Tibial artery (tissue), 4 donors: Measurements from ENCODE around the gene PAXX.

Experiments used
- DNase-seq, 2 donors: peaks; one replicate each; pipeline ENCODE4 v3.0.0-alpha.2; 2019
- H3K27ac ChIP-seq, 2 donors: fragments of 200-600 bp; sonication (generic) in 1 of 2; 1 replicate in 1 of 2; 2 replicates in 1 of 2; pipeline ENCODE4 v1.5.1; 2018 to 2019; ENCODE audit warnings: mild to moderate bottlenecking in 1 of 2
- H3K27me3 ChIP-seq, 2 donors: fragments of 200-600 bp; sonication (generic) in 1 of 2; one replicate each; pipeline versions ENCODE4 v1.5.1 to v1.6.0; 2016 to 2019
- H3K36me3 ChIP-seq, 3 donors: fragments of 200-600 bp; sonication (generic) in 2 of 3; one replicate each; pipeline ENCODE4 v1.5.1; 2016 to 2019; ENCODE audit warnings: mild to moderate bottlenecking in 2 of 3
- H3K4me1 ChIP-seq, 4 donors: fragments of 200-600 bp; sonication (generic) in 2 of 4; 1 replicate in 3 of 4; 2 replicates in 1 of 4; pipeline ENCODE4 v1.5.1; 2016 to 2019
- H3K4me3 ChIP-seq, 2 donors: fragments of 200-600 bp; sonication (generic) in 1 of 2; 1 replicate in 1 of 2; 2 replicates in 1 of 2; pipeline ENCODE4 v1.5.1; 2018 to 2019; ENCODE audit warnings: mild to moderate bottlenecking in 2 of 2
- H3K9me3 ChIP-seq, 3 donors: fragments of 200-600 bp; sonication (generic) in 1 of 3; one replicate each; pipeline ENCODE4 v1.5.1; 2016 to 2019
- intact Hi-C: fragments of 100-400 bp; cut with DNase I; formaldehyde crosslinking; loops from one replicate; pipeline ENCODE4 v1.15.0; 2023; ENCODE audit warnings: low total_unique reads
- TF ChIP-seq, protein P1 (sequence below), 2 experiments: fragments of 200-600 bp in 1 of 2; fragments of 450-650 bp in 1 of 2; IDR thresholded peaks; one replicate each; pipeline ENCODE4 v1.5.1; 2017 to 2019; ENCODE audit warnings: antibody characterized with exemption in 2 of 2, mild to moderate bottlenecking in 1 of 2, moderate library complexity in 1 of 2

Gene PAXX

DNA sequence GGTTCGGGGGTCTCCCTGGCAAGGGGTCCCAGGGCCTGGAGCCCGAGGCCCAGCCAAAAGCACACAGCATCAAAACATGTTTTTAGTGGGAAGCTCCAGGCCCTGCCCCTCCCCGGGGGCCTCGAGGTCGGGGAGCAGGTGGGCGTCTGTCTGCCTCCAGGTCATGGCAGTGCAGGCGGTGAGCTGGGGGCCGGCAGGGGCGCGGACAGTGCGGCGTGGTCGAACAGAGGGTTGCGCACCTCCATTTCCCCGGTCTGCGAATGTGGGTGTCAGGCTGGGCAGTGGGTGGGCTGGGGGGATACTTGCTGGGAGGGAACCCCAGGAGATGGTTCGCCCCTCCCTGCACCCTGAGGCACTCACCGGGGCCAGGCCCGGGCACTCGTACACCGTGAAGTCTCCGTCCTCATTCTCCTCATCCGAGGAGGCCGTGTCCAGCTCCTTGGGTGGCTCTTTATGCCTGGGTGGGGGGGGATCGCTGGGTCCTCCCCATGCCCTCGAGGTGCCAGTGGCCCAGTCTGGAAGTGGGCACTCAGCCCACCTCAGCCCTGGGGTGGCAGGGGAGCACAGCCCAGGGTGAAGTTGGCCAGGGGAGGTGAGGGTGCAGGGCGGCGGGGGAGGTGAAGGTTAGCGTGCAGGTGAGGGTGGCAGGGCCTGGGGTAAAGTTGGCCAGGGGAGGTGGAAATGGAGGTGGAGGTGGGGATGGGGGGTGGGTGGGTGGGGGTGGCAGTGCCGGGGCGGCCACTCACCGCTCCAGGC is 47.6 kb downstream of the PAXX start:
- Histone ChIP-seq H3K36me3 (peaks cover 5 to 41% (median 22%) of the 10 kb centered on the region in 3 donors), H3K4me1 (peaks cover 0 to 26% (median 13%) of the 10 kb centered on the region in 4 donors), H3K9me3 (no peaks in the 10 kb centered on the region), H3K27me3 (peaks cover 0 to 15% of the 10 kb centered on the region in 2 donors), H3K4me3 (no peak overlapping the region), H3K27ac (no peak overlapping the region)
- no peak for DNase-seq
- TF ChIP-seq, protein P1, sequence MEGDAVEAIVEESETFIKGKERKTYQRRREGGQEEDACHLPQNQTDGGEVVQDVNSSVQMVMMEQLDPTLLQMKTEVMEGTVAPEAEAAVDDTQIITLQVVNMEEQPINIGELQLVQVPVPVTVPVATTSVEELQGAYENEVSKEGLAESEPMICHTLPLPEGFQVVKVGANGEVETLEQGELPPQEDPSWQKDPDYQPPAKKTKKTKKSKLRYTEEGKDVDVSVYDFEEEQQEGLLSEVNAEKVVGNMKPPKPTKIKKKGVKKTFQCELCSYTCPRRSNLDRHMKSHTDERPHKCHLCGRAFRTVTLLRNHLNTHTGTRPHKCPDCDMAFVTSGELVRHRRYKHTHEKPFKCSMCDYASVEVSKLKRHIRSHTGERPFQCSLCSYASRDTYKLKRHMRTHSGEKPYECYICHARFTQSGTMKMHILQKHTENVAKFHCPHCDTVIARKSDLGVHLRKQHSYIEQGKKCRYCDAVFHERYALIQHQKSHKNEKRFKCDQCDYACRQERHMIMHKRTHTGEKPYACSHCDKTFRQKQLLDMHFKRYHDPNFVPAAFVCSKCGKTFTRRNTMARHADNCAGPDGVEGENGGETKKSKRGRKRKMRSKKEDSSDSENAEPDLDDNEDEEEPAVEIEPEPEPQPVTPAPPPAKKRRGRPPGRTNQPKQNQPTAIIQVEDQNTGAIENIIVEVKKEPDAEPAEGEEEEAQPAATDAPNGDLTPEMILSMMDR (IDR thresholded peaks at IDR 0.05) = no peak
- intact Hi-C loops = loop anchor here (5.0 kb wide), 1 partner anchor 38 kb away; the partner anchor contains the start of gene UAP1L1

DNA sequence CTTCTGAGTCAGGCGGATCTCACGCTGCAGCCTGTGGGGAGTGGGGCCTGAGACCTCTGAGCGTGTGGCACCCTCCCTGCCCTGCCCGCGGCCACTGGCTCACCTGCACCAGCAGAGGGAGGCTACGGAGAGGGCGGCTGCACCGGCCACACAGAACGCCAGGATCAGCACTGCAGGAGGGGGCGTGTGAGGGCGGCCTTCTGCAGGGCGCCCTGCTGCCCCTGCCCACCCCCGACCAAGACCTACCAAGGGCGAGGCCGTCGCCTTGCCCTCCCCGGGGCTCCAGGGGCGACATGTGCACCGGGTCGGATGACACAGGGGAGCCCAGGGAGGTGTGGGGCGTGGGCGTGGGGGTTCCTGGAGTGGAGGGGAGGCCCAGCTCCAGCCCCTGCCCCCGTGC is 48.3 kb downstream of the PAXX start:
- no peak for DNase-seq
- intact Hi-C loops = loop anchor here (5.0 kb wide), 1 partner anchor 37 kb away; the partner anchor contains the start of gene UAP1L1
- H3K4me3 ChIP-seq = no peak overlapping the region
- H3K27ac ChIP-seq = no peak overlapping the region
- no peaks in the 10 kb centered on the region for H3K9me3 ChIP-seq
- H3K27me3 ChIP-seq = peaks cover 0 to 10% of the 10 kb centered on the region in 2 donors
- peaks cover 5 to 41% (median 22%) of the 10 kb centered on the region in 3 donors for H3K36me3 ChIP-seq
- TF ChIP-seq, protein P1 (IDR thresholded peaks at IDR 0.05) = no peak
- H3K4me1 ChIP-seq = peaks cover 0 to 26% (median 13%) of the 10 kb centered on the region in 4 donors

DNA sequence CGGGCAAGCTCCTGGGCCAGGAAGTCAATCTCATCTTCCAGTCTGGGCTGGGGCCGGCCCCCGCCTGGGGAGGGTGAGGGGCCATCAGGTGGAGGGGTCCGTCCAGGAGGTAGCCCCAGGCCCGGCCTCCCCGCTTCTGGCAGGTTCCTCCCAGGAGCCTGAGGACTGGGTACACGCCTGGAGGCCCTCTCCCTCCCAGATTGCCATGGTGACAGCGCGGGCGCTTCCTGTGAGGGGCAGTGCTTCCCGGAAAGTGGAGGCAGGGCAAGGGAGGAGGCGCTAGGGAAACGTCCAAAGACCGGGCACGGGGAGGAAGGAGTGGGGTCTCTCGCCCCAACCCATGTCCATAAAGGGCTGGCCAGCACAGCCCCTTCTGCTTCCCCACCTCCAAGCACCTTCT is 48.9 kb downstream of the PAXX start:
- TF ChIP-seq, protein P1 (IDR thresholded peaks at IDR 0.05) = no peak
- Histone ChIP-seq H3K36me3 (peaks cover 5 to 41% (median 22%) of the 10 kb centered on the region in 3 donors), H3K4me1 (peaks cover 0 to 27% (median 16%) of the 10 kb centered on the region in 4 donors), H3K9me3 (no peaks in the 10 kb centered on the region), H3K4me3 (no peak overlapping the region), H3K27ac (no peak overlapping the region), H3K27me3 (peaks cover 0 to 4% of the 10 kb centered on the region in 2 donors)
- no peak for DNase-seq
- intact Hi-C loops = loop anchor here (5.0 kb wide), 1 partner anchor 36 kb away; the partner anchor contains the start of gene UAP1L1

DNA sequence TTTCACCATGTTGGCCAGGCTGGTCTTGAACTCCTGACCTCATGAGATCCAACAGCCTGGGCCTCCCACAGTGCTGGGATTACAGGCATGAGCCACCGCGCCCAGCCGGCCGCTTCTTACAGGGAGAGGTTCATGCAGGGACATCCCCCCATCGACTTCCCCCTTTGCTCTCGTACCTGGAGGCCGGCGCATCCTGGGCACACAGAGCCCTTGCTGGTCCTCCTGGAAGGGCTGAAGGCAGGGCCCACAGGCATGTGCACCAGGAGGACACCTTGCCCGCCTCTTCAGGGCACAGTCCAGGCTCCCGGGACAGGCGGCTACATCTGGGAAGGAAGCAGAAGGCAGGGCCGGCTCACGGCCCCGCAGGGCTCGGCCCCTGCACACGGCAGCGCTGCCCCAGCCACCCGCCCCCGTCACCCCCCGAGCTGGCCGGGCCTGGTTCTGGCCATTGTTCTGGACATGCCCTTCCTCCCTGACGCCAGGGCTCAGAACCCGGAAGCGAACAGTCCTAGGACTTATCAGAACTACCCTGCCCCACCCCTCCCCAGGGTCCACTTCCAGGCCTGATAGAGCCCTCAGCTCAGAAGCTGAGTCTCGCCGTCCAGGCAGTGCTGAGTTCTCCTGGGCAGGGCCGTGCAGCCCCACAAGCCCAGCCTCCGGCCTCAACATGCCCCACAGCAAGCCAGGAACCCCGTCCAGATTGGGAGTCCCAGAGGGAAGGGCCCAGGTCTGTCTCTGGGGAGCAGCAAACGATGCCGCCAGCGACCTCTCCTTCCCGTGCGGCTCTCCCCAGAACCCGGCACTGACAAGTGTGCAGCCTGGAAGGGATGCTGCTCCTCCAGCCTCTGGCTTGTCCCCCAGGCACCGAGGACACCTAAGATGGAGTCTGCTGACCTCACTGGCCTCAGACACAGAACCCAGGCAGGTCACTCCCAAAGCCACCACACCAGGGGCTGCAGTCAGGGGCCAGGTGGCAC is 50.8 kb downstream of the PAXX start:
- peak overlapping the region in 1 of 2 donors; percentile 54 for H3K4me3 ChIP-seq
- H3K4me1 ChIP-seq = peaks cover 0 to 33% (median 21%) of the 10 kb centered on the region in 4 donors
- intact Hi-C loops = loop anchor here (5.0 kb wide), 1 partner anchor 34 kb away; the partner anchor contains the start of gene UAP1L1
- no peak for DNase-seq
- peaks cover 5 to 31% (median 22%) of the 10 kb centered on the region in 3 donors for H3K36me3 ChIP-seq
- TF ChIP-seq, protein P1 (IDR thresholded peaks at IDR 0.05) = no peak
- H3K9me3 ChIP-seq = no peaks in the 10 kb centered on the region
- H3K27me3 ChIP-seq = peaks cover 0 to 16% of the 10 kb centered on the region in 2 donors
- no peak overlapping the region for H3K27ac ChIP-seq
